NB4 (cell line): ENCODE measurements around the gene LDLRAD4.

Source experiments
- DNase-seq: peaks from one replicate; pipeline ENCODE4 v3.0.0; 2010; ENCODE audit warnings: low read depth
- H3K4me3 ChIP-seq: one replicate; pipeline ENCODE4 v1.5.1; 2011; ENCODE audit warnings: mild to moderate bottlenecking, low read depth, low read length, moderate library complexity
- MYC ChIP-seq: IDR thresholded peaks from 2 replicates; pipeline ENCODE4 v1.6.1; 2011; ENCODE audit warnings: low read depth, low read length
- POLR2A ChIP-seq: IDR thresholded peaks from 2 replicates; pipeline ENCODE4 v1.6.1; 2011; ENCODE audit warnings: mild to moderate bottlenecking; ENCODE audit not compliant: insufficient read length; ENCODE audit errors: extremely low read depth
- TF ChIP-seq, protein P1 (sequence below): IDR thresholded peaks from one replicate; pipeline ENCODE4 v1.5.1; 2012; ENCODE audit warnings: low read depth, low read length
- TF ChIP-seq, protein P2 (sequence below): IDR thresholded peaks from 2 replicates; pipeline ENCODE4 v1.6.1; 2011; ENCODE audit warnings: low read depth, low read length

LDLRAD4 gene

DNA sequence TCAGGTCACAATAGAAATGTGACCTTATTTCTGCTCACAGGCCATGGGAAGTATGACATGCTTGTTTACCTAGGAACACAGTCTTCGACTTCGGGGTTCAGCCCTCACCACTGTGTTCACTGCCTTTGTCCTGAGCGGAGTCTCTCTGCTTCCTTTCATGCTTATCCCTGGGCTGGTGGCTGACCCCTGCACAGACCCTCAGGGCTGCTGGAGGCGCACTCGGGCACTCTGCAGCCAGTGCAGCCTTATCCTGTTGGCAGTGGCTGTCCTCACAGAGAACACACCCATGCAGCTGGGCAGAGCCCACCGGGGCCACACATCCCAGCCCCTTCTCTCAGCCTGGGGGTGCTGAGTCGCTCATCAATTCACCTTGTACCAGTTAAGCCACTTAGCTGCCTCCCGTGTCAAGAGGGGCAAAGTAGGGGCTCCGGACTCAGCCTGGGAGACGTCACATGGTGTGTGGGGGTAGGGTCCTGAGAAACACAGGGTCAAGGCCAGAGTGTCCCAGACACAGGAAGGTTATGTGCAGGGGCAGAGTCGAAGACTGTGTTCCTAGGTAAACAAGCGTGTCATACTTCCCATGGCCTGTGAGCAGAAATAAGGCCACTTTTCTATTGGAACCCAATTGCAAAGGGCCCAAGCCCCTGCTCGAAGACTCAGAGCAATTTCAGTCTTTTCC lies 400.3 kb downstream of the LDLRAD4 start:
- no peak for DNase-seq
- no peak for TF ChIP-seq MYC
- TF ChIP-seq, protein P1, sequence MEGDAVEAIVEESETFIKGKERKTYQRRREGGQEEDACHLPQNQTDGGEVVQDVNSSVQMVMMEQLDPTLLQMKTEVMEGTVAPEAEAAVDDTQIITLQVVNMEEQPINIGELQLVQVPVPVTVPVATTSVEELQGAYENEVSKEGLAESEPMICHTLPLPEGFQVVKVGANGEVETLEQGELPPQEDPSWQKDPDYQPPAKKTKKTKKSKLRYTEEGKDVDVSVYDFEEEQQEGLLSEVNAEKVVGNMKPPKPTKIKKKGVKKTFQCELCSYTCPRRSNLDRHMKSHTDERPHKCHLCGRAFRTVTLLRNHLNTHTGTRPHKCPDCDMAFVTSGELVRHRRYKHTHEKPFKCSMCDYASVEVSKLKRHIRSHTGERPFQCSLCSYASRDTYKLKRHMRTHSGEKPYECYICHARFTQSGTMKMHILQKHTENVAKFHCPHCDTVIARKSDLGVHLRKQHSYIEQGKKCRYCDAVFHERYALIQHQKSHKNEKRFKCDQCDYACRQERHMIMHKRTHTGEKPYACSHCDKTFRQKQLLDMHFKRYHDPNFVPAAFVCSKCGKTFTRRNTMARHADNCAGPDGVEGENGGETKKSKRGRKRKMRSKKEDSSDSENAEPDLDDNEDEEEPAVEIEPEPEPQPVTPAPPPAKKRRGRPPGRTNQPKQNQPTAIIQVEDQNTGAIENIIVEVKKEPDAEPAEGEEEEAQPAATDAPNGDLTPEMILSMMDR = no peak
- TF ChIP-seq, protein P2, sequence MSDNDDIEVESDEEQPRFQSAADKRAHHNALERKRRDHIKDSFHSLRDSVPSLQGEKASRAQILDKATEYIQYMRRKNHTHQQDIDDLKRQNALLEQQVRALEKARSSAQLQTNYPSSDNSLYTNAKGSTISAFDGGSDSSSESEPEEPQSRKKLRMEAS = no peak
- no peak for TF ChIP-seq POLR2A
- no peak overlapping the region for H3K4me3 ChIP-seq

DNA sequence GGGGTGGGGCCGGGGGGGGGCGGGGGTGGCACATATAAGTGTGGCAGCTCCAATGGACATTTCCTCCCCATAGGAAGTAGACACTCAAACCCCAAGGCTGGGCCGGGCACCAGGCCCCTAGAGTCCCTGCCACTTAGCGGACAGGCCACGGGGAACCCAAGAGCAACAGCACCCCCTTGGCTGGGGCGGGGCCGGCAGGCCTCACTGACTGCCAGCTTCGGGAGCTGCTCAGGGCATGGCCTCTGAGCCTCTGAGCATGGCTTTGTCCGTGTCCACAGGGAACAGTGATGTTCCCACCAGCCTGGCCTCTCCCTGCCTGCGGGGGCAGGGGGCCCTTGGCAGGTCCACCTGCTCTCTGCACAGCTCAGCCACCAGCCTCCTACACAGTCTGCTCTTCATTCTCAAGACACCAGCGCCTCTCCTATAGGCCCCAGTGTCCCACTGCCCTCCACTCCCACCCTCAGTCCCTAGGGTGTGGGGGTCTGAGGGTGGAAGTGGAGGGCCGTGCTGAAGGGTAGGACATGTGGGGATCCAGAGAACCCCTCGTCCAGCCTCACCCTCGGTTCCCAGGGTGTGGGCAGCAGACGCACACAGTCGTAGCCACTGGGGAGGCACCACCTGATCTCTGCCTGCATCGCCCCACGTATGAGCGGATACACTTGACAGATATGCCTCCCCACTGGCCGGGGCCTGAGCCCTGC lies 401.1 kb downstream of the LDLRAD4 start:
- TF ChIP-seq POLR2A (no peak), MYC (no peak)
- TF ChIP-seq, protein P1 = no peak
- TF ChIP-seq, protein P2 = no peak
- no peak overlapping the region for H3K4me3 ChIP-seq
- DNase-seq = no peak

DNA sequence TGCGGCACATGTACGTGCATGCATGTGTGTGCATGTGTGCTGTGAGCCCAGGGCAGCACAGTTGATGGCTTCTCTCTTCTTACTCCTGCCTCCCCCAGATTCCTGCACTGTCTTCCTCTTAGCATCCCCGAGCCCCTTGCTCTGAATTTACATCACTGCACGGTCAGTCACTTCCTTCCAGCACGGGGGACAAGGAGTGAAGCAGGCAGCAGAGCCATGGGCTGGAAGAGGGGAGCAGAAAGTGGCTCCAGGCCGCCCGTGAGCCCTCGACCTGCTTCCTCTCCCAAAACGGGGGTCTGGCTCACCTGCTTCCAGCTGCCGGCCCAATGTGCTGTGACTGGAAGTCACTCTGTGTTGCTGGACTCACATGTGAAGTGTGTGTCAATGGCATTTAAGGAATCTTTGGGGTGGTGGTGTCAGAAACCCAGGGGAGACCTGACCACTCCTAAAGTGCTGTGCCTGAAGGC lies 401.7 kb downstream of the LDLRAD4 start:
- TF ChIP-seq, protein P2 = no peak
- no peak for DNase-seq

DNA sequence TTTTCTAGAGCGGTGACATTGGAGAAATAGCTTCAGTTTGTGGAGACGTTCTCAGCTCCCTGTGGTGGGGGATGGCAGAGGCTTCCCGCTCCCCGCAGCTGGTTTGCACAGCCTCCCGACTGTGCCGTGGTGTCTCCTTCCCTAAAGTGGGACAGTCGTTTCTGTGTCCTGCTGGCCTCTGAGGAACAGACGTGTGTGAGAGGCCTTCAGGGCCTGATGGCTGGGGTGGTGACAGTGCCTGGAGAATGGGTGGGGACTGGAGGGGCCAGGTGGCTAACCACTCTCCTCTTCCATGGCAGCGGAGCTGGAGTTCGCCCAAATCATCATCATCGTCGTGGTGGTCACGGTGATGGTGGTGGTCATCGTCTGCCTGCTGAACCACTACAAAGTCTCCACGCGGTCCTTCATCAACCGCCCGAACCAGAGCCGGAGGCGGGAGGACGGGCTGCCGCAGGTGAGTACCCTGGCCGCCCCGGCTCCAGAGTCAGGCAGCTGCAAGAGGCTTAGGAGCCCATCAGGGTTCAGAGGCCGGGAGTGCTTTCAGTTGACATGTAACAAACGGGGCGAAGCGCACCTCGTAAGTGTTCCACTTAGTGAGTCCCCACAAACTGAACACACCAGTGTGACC lies 402.4 kb downstream of the LDLRAD4 start:
- no peak overlapping the region for H3K4me3 ChIP-seq
- DNase-seq = no peak
- TF ChIP-seq, protein P2 = no peak
- TF ChIP-seq MYC (no peak), POLR2A (no peak)
- TF ChIP-seq, protein P1 = no peak

More for the DNA sequence above, 401.7 kb downstream of the LDLRAD4 start:
- H3K4me3 ChIP-seq = no peak overlapping the region

DNA sequence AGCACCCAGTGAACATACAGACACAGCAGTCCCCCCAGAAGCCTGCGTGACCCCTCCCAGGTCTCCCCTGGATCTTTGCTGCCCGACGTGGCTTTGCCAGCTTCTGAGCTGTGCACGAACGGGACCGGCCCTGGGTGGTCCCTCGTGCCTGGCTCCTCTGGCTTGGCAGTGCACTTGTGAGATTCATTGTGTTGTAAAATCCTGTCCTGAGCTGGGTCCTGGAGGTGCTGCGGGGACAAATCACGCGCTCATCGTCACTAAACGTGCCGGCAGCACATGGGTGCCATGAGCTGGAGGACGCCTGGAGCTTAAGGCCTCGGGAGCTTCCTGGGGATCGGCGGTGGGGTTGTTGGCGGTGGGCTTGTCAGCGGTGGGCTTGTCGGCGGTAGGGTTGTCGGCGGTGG lies 402.9 kb downstream of the LDLRAD4 start:
- no peak for DNase-seq
- TF ChIP-seq POLR2A = no peak
- no peak for TF ChIP-seq MYC
- TF ChIP-seq, protein P2 = no peak
- TF ChIP-seq, protein P1 = no peak

DNA sequence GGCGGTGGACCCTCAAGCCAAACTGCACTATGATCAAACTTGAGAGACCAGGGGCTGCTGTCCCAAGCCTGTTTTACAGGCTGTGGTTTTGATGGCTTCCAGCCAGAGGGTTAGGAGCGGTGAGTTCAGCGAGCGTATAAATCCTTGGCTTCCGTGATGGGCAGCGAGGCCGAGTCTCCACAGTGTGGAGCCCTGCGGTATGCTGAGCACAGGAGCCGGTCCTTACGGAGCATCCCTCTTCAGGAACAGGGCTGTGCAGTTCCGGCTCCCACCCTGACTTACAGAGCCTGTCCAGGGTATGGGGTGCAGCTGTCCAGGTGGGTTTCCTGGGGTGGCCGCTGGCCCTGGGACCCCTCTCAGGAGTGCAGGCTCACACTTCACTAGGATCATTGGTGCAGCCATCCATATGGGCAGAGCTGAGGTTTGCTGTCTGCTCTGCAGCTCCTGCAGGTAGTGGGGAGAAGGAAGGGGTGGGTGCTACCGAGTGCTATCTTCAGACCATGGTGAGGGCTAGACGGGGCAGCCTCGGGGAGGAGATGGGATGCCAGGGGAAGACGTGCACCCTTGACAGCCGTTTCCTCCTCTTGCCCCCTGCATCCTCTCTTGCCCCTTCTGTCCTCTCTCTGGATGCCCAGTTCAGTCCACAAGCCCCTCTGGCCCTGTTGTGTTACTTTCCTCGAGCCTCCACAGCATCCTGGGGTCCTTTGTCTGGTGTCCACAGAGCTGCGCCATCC lies 403.5 kb downstream of the LDLRAD4 start:
- TF ChIP-seq POLR2A (no peak), MYC (no peak)
- TF ChIP-seq, protein P1 = no peak
- TF ChIP-seq, protein P2 = no peak
- H3K4me3 ChIP-seq = no peak overlapping the region

More for the DNA sequence above, 402.9 kb downstream of the LDLRAD4 start:
- H3K4me3 ChIP-seq = no peak overlapping the region

More for the DNA sequence above, 403.5 kb downstream of the LDLRAD4 start:
- DNase-seq = no peak
